ENCODE results near the gene JOSD2. TPM values are rescaled to one million over a fixed set of nuclear protein-coding genes. Genes with fewer than 3 reads are reported as not detected.

The JOSD2 gene
- total RNA-seq, 1 donor from 2014 or later: 18.9 TPM

- no peak for DNase-seq (ENCODE audit: low read depth in 2 of 2)
Measured at GRCh38 chr19:50514346-50515167, 3.6 kb upstream of the JOSD2 start.

- no peak for DNase-seq (ENCODE audit: low read depth in 2 of 2)
Measured at GRCh38 chr19:50513746-50514345, 2.9 kb upstream of the JOSD2 start, which contains the start of gene ASPDH. Gene ASPDH (minus strand): TSS chr19:50513913. CDS start chr19:50513823, 90 bp downstream.

DNA sequence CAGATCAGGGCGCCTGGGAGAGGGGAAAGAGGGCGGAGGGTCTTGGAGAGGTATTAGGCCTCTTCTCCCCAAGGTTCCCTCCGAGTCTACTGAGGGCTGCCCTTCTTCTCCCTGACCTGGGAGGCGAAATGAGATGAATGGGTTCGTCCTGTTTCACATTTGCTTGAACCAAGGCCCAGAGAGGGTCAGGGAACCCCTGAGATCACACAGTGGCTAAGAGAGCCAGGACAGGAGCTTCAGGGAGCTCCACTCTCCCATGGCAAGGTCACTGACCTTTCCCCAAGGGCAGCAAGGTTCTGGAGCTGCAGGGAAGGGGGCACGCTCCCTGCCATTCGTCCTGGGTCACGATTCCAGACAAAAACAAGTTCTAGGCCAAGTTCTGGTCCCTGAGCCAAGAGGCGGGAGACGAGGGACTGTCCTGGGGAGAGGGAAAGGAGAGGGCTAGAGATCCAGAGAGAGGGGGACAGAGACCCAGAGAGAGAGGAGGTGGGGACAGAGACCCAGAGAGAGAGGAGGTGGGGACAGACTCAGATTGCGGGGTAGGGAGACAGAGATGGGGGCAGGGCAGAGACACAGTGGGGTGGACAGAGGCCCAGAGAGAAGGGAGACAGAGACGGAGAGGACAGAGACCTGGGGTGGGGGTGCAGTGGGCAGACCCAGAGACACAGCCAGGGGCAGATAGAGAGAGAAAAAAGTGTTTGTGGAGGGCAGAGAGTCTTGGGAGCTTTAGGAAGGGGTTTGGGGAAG, 2.2 kb upstream of the JOSD2 start:
- no peak for DNase-seq (ENCODE audit: low read depth in 2 of 2)

DNA sequence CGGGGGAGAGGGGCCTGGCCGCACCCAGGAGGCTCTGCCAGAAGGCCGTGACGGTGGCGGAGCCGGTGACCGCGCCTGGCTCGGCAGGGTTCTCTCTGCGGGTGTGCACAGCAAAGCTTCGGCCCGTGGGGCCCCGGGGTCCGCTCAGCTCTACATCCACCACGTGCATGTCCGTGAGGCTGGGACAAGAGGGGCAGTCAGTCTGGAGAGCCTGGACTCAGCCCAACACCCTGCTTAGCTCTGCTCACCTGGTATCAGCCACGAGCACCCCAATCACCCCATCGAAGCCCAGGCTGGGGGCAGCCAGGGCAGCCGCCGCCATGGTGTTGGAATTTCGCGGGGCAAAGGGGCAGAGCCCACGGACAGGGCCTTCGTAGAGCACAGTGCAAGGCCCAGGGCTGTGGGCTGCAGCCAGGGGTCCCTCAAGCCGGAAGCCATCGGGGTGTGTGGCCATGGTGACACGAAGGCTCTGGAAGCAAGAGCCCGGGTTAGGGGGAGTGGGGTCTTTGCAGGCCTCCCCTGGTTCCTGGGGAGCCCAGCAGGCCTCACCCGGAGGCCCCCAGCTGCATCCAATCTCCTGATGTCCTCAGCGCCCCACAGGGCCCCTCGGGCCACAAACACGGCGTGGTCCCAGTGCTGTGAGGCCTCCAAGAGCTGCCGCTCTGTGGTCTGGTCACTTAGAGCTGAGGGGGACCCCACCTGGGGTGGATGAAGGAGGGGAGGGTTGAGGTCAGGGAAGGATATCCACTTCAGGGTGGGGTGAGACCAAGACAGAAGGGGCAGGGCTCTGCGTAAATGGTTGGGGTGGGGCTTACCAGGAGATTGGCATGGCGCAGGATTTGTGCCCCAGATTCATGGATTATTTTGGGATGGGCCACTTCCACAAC, 1.4 kb upstream of the JOSD2 start:
- DNase-seq (ENCODE audit: low read depth in 2 of 2): no peak

DNA sequence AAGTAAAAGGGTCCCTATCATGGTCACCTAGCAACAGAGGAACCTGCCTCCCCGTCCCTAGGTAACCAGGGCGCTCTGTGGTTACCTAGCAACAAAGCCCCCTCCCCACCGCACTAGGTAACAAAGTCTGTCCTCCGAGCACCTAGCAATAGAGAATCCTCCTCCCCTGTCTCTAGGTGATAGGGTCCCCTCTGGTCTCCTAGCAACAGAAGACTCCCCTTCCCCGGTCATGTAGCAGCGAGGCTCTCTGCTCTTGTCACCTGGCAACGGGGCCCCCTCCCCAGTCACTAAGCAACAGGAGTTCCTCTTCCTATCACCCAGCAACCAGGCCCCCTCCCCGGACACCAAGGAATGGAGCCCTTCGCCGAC, 307 bp downstream of the JOSD2 start:
- peak in 1 of 2 donors; percentile 9 for DNase-seq (ENCODE audit: low read depth in 2 of 2)

GRCh38 chr19:50510121-50510670, 795 bp downstream of the JOSD2 start:
- no peak for DNase-seq (ENCODE audit: low read depth in 2 of 2)

- DNase-seq (ENCODE audit: low read depth in 2 of 2): no peak
Measured at GRCh38 chr19:50509366-50509765, 1.6 kb downstream of the JOSD2 start.

- no peak for DNase-seq (ENCODE audit: low read depth in 2 of 2)
Measured at GRCh38 chr19:50508843-50509190, 2.2 kb downstream of the JOSD2 start.

- DNase-seq (ENCODE audit: low read depth in 2 of 2): no peak
Measured at GRCh38 chr19:50507376-50507775, 3.6 kb downstream of the JOSD2 start.

DNA sequence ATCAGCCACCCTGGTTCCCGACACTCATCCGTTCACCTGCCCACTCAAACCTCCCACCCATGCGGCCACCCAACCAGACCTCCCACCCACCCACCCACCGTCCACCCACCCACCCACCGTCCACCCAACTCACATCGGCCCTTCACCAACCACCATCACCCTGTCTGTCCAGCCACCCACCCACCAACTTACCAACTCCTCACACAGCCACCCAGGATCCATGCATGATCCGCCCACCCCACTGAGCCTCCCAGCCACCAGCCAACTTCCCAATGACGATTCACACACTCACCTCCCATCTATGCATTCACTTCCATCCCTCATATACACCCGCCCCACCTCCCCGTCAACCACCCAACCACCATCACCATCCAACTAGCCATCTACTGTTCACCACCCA, 4.3 kb downstream of the JOSD2 start:
- DNase-seq (ENCODE audit: low read depth in 2 of 2): no peak

- DNase-seq (ENCODE audit: low read depth in 2 of 2): no peak
Measured at GRCh38 chr19:50505856-50506611, 5.0 kb downstream of the JOSD2 start.

DNA sequence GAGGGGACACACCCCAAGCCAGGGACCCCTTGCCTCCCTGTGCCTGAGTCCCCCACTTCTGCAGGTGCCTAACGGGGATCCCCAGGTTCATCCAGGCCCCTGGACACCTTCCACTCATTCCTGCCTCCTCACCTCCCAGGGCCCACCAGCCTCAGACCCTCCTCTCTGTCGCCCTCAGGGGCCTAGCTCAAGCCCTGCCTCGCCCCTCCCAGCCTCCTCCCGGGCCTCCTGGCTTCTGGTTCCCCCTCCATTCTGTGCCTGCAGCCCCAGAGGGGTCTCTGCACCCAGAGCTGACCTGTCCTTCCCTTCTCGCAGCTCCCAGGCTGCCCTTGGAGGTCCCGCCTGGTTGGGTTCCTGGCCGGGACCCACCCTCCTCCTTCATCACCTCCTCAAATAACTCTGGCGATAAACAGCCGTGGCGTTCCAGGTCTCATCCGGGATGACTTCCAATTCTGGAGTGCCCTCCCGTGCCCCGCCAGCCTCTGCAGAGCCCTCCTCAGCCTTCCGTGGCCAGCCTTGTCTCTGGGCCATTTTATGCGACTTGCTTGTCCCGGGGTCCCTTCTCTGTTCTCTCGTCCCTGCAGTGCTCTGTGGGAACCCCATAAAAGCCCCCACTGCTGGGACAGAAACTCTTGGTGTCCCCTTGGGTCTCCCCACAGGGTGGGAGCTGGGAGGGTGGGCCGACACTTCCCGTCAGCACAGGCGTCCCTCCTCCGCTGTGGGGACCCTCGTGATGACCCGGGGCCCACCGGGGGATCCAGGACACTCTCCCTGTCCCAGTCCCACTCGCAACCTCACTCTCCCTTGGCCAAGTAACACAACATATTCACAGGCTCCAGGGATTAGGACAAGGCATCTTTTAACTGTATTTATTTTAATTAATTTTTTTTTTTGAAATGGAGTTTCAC, 9.2 kb downstream of the JOSD2 start:
- no peak for DNase-seq (ENCODE audit: low read depth in 2 of 2)

DNA sequence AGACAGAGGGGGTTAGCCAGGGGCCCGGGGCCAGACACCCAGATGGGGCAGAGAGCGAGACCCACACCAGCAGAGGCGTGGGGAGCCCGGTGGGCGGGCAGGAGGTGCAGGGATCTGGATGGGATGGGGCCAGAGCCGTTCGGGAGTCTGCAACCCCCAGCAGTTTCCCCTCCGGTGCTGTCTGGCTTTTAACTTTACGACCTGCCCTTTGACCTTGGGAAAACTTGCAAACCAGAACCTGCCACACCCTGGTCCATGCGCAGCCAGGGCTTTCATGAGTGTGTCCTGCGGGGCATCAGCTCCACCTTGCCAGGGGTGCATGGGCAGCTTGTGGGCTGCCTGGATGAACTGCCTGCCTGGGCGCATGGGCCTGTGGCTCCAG, 9.8 kb downstream of the JOSD2 start:
- no peak for DNase-seq (ENCODE audit: low read depth in 2 of 2)

GRCh38 chr19:50500753-50501151, 10.2 kb downstream of the JOSD2 start:
- no peak for DNase-seq (ENCODE audit: low read depth in 2 of 2)

- DNase-seq (ENCODE audit: low read depth in 2 of 2): no peak
Measured at GRCh38 chr19:50500060-50500752, 10.8 kb downstream of the JOSD2 start.

- DNase-seq (ENCODE audit: low read depth in 2 of 2): no peak
Measured at GRCh38 chr19:50498219-50499056, 12.6 kb downstream of the JOSD2 start.

GRCh38 chr19:50497022-50497405, 14.0 kb downstream of the JOSD2 start:
- DNase-seq (ENCODE audit: low read depth in 2 of 2): no peak

All from dermis microvascular lymphatic vessel endothelial cell (primary cell).